ENCODE measurements around the gene UGGT2. TPM values are rescaled to one million over a fixed set of nuclear protein-coding genes. Genes with fewer than 3 reads are reported as not detected.

The UGGT2 gene
- total RNA-seq, 1 donor from 2014 or later: 26.0 TPM

DNA sequence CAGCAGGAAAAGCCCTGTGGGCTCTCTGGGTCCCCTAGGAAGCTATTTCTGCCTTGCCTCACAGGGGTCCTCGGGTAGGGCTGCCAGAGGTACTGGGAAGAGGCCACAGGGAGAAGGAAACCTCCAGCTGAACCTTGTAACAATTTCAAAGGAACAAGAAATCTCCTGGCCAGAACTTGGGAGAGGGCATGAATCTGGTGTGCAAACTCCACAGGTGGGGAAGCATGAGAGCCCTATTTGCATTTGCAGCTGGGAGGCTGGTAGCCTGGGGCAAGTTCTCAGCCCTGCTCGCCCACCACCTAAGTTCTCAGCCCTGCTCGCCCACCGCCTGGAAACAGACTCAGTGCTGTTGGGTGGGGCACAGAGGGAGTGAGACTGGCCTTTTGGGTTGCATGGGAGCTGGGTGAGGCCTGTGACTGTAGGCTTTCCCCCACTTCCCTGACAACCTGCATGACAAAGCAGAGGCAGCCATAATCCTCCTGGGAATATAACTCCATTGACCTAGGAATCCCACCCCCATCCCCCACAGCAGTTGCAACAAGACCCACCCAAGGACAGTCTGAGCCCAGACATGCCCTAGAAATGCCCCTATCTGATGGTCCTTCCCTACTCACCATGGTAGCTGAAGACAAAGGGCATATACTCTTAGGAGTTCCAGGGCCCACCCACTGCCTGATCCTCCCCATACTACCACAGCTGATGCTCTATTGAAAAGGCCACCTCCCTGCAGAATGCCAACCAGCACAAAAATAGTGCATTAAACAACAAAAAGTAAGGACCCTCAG is 11.7 kb downstream of the UGGT2 start:
- TF ChIP-seq, protein P1, sequence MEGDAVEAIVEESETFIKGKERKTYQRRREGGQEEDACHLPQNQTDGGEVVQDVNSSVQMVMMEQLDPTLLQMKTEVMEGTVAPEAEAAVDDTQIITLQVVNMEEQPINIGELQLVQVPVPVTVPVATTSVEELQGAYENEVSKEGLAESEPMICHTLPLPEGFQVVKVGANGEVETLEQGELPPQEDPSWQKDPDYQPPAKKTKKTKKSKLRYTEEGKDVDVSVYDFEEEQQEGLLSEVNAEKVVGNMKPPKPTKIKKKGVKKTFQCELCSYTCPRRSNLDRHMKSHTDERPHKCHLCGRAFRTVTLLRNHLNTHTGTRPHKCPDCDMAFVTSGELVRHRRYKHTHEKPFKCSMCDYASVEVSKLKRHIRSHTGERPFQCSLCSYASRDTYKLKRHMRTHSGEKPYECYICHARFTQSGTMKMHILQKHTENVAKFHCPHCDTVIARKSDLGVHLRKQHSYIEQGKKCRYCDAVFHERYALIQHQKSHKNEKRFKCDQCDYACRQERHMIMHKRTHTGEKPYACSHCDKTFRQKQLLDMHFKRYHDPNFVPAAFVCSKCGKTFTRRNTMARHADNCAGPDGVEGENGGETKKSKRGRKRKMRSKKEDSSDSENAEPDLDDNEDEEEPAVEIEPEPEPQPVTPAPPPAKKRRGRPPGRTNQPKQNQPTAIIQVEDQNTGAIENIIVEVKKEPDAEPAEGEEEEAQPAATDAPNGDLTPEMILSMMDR (IDR thresholded peaks at IDR 0.05): no peak
- peaks cover 0 to 9% of the 10 kb centered on the region in 2 donors for H3K9me3 ChIP-seq
- no peaks in the 10 kb centered on the region for H3K4me1 ChIP-seq
- H3K4me3 ChIP-seq: no peak overlapping the region
- intact Hi-C loops (cut with DNase I): no loop called here
- H3K27me3 ChIP-seq: no peaks in the 10 kb centered on the region
- no peak for DNase-seq (ENCODE audit: low spot score in 2 of 2)
- no peaks in the 10 kb centered on the region for H3K36me3 ChIP-seq
- no peak overlapping the region for H3K27ac ChIP-seq

GRCh38 chr13:96036515-96036914 is 16.7 kb downstream of the UGGT2 start:
- intact Hi-C loops (cut with DNase I): no loop called here
- no peaks in the 10 kb centered on the region for H3K9me3 ChIP-seq
- no peak for DNase-seq (ENCODE audit: low spot score in 2 of 2)

DNA sequence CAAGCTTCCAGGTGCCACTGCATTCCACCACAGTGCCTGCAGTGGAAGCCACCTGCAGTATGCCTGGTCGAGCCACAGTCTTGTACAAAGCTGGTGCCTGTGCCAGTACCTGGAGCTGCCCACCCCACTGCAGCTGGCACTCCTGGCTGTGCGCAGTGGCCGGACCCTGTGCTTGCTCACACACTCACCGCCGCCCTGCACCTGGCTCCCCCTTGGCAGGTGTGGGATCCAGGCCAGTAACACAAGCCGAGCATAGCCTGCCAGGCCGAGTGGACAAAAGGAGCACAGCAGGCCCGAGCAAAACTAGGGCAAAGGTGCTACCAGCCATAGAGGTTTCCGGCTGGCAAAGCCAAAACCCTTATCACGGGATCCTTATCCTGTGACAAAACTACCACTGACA is 18.5 kb downstream of the UGGT2 start:
- Histone ChIP-seq H3K9me3 (no peaks in the 10 kb centered on the region), H3K27me3 (no peaks in the 10 kb centered on the region), H3K4me3 (no peak overlapping the region), H3K36me3 (no peaks in the 10 kb centered on the region), H3K27ac (no peak overlapping the region), H3K4me1 (no peaks in the 10 kb centered on the region)
- TF ChIP-seq, protein P1 (IDR thresholded peaks at IDR 0.05): no peak
- no peak for DNase-seq (ENCODE audit: low spot score in 2 of 2)
- intact Hi-C loops (cut with DNase I): no loop called here

More at GRCh38 chr13:96036515-96036914, 16.7 kb downstream of the UGGT2 start:
- no peak overlapping the region for H3K4me3 ChIP-seq
- TF ChIP-seq, protein P1 (IDR thresholded peaks at IDR 0.05): no peak
- no peaks in the 10 kb centered on the region for H3K27me3 ChIP-seq
- no peaks in the 10 kb centered on the region for H3K4me1 ChIP-seq
- H3K36me3 ChIP-seq: no peaks in the 10 kb centered on the region
- H3K27ac ChIP-seq: no peak overlapping the region

DNA sequence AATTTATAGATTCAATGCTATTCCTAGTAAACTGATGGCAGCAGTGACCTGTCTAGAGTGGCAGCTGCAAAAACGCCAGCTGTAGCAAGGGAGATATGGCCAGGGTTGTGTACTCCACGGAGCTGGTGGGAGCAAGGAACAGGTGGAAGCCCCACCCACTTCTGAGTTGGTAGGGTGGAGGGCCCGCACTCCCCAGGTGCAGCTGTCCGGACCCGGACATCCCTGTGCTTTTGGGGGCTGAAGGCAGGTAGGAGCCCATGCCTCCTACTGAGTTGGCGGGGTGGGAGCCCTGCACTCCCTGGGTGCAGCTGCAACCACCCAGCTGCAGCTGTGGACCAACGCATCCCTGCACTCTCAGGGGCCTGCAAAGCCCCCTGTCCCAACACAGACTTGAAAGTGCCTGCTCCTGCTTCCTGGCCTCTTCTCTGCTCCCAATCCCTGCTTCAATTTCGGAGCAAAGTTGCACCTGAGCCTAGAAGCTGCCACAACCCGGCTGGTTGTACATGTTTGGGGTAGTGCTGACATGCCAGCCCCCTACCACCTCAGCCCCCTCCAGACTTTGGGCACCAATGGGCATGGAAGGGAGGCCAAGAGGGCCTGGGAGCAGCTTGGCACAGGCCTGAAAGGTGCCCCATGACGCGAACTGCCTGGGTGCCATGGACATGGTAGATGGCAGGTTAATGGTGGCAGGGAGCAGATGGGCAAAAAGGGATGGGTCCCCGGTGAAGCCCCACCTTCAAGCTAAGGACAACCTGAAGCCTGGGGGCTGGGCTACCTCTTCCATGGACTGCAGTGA is 19.8 kb downstream of the UGGT2 start:
- no peaks in the 10 kb centered on the region for H3K27me3 ChIP-seq
- H3K27ac ChIP-seq: no peak overlapping the region
- TF ChIP-seq, protein P1 (IDR thresholded peaks at IDR 0.05): no peak
- no peak for DNase-seq (ENCODE audit: low spot score in 2 of 2)
- no peaks in the 10 kb centered on the region for H3K36me3 ChIP-seq
- no peak overlapping the region for H3K4me3 ChIP-seq
- intact Hi-C loops (cut with DNase I): no loop called here
- H3K4me1 ChIP-seq: no peaks in the 10 kb centered on the region
- no peaks in the 10 kb centered on the region for H3K9me3 ChIP-seq

DNA sequence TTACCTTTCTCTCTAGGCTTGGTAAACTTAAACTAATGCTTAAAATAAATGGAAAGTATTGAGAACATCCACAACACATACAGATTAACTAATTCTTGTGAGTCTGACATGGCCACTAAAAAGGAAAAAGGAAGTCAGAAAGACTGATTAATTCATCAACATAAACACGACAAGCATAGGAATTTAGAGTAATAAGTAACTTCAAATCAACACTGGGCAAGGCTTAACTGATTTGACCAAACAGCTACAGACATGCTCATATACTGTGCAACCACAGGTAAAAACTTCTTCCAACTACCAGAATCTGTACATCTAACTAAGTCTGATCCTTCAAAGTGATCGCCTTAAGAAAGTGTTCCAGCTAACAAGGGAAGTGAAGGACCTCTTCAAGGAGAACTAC is 20.5 kb downstream of the UGGT2 start:
- no peak overlapping the region for H3K4me3 ChIP-seq
- H3K9me3 ChIP-seq: no peaks in the 10 kb centered on the region
- no peak overlapping the region for H3K27ac ChIP-seq
- intact Hi-C loops (cut with DNase I): no loop called here
- no peaks in the 10 kb centered on the region for H3K36me3 ChIP-seq
- H3K4me1 ChIP-seq: no peaks in the 10 kb centered on the region
- TF ChIP-seq, protein P1 (IDR thresholded peaks at IDR 0.05): no peak
- no peaks in the 10 kb centered on the region for H3K27me3 ChIP-seq
- DNase-seq (ENCODE audit: low spot score in 2 of 2): no peak

Data from ascending aorta (tissue), 2 donors.